ENCODE measurements around the gene MRPL48. TPM values are rescaled to one million over a fixed set of nuclear protein-coding genes. Genes with fewer than 3 reads are reported as not detected.

MRPL48 gene
- total RNA-seq, 2 donors from 2014 or later = 9.2 to 17.9 TPM

DNA sequence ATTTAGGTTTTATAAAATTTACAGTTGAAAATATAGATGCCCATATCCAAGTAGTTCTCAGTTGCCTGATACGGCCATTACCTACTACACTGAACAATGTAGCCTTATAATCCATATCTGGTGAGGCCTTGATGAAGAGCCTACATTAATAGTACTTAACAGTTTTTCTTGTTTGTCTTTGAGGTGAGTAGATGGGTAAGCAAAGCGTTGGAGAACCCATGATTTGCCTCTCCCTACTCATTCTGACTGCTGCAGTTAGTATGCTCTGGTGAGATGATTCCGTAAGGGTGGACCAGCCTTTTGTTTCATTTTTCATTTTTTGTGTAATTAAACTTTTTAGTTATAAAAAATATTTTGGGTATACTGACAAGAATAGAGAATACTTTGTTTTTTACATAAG, 100.6 kb downstream of the MRPL48 start:
- DNase-seq (no peak), ATAC-seq (no peak)
- Histone ChIP-seq H3K36me3 (replicated peaks in 1 of 2; ENCODE audit: insufficient read depth in 1 of 2, low read depth in 2 of 2) (peaks cover 0 to 14% of the 10 kb centered on the region in 2 donors), H3K9me3 (no peaks in the 10 kb centered on the region), H3K4me1 (no peaks in the 10 kb centered on the region), H3K4me3 (no peak overlapping the region), H3K27ac (no peak overlapping the region), H3K27me3 (no peaks in the 10 kb centered on the region)
- 93 to 98% methylated on average over 3 of the region's 3 CpGs for WGBS, 2 donors
- TF ChIP-seq CTCF (IDR thresholded peaks at IDR 0.05) (no peak), POLR2A (IDR thresholded peaks at IDR 0.05) (no peak)
- intact Hi-C loops (cut with DNase I) = no loop called here

- WGBS, 2 donors = 8 to 21% methylated on average over 1 of the region's 1 CpG
- TF ChIP-seq CTCF (IDR thresholded peaks at IDR 0.05) (no peak), POLR2A (IDR thresholded peaks at IDR 0.05) (no peak)
- Histone ChIP-seq H3K9me3 (no peaks in the 10 kb centered on the region), H3K27me3 (no peaks in the 10 kb centered on the region), H3K36me3 (replicated peaks in 1 of 2; ENCODE audit: insufficient read depth in 1 of 2, low read depth in 2 of 2) (peaks cover 0 to 15% of the 10 kb centered on the region in 2 donors), H3K4me3 (no peak overlapping the region), H3K27ac (no peak overlapping the region), H3K4me1 (no peaks in the 10 kb centered on the region)
- intact Hi-C loops (cut with DNase I) = no loop called here
- DNase-seq (no peak), ATAC-seq (no peak)
These were observed 101.3 kb downstream of the MRPL48 start for GRCh38 chr11:73889019-73889418.

GRCh38 chr11:73889536-73889935, 101.9 kb downstream of the MRPL48 start:
- intact Hi-C loops (cut with DNase I) = no loop called here
- H3K27ac ChIP-seq = no peak overlapping the region
- H3K9me3 ChIP-seq = no peaks in the 10 kb centered on the region
- peaks cover 0 to 18% of the 10 kb centered on the region in 2 donors for H3K36me3 ChIP-seq (replicated peaks in 1 of 2; ENCODE audit: insufficient read depth in 1 of 2, low read depth in 2 of 2)
- no peak overlapping the region for H3K4me3 ChIP-seq
- H3K27me3 ChIP-seq = no peaks in the 10 kb centered on the region
- H3K4me1 ChIP-seq = no peaks in the 10 kb centered on the region
- ATAC-seq (no peak), DNase-seq (no peak)
- no peak for TF ChIP-seq CTCF (IDR thresholded peaks at IDR 0.05)
- no peak for TF ChIP-seq POLR2A (IDR thresholded peaks at IDR 0.05)
- 85 to 100% methylated on average over 1 of the region's 1 CpG for WGBS, 2 donors

GRCh38 chr11:73893041-73893440, 105.4 kb downstream of the MRPL48 start:
- Histone ChIP-seq H3K27me3 (no peaks in the 10 kb centered on the region), H3K4me3 (no peak overlapping the region), H3K36me3 (replicated peaks in 1 of 2; ENCODE audit: insufficient read depth in 1 of 2, low read depth in 2 of 2) (peaks cover 0 to 18% of the 10 kb centered on the region in 2 donors), H3K4me1 (no peaks in the 10 kb centered on the region), H3K27ac (no peak overlapping the region), H3K9me3 (no peaks in the 10 kb centered on the region)
- intact Hi-C loops (cut with DNase I) = no loop called here
- ATAC-seq (no peak), DNase-seq (no peak)
- WGBS, 2 donors = 93 to 98% methylated on average over 3 of the region's 3 CpGs
- TF ChIP-seq POLR2A (IDR thresholded peaks at IDR 0.05) (no peak), CTCF (IDR thresholded peaks at IDR 0.05) (no peak)

GRCh38 chr11:73894725-73895335, 107.2 kb downstream of the MRPL48 start:
- no peaks in the 10 kb centered on the region for H3K9me3 ChIP-seq
- no peaks in the 10 kb centered on the region for H3K4me1 ChIP-seq
- H3K27me3 ChIP-seq = no peaks in the 10 kb centered on the region
- H3K27ac ChIP-seq = no peak overlapping the region
- ATAC-seq (no peak), DNase-seq (no peak)
- peaks cover under 1 to 16% of the 10 kb centered on the region in 2 donors for H3K36me3 ChIP-seq (replicated peaks in 1 of 2; ENCODE audit: insufficient read depth in 1 of 2, low read depth in 2 of 2)
- intact Hi-C loops (cut with DNase I) = no loop called here
- TF ChIP-seq CTCF (IDR thresholded peaks at IDR 0.05) (no peak), POLR2A (IDR thresholded peaks at IDR 0.05) (no peak)
- no peak overlapping the region for H3K4me3 ChIP-seq
- WGBS, 2 donors = 96 to 97% methylated on average over 5 of the region's 5 CpGs

All from body of pancreas (tissue), 4 donors.